ENCODE data around the gene ESF1. TPM values are rescaled to one million over a fixed set of nuclear protein-coding genes. Genes with fewer than 3 reads are reported as not detected.

The ESF1 gene
- total RNA-seq, 1 experiment from 2014 or later = 28.7 TPM

GRCh38 chr20:13681248-13682125 lies 103.2 kb downstream of the ESF1 start:
- H3K4me1 Mint-ChIP-seq = no peaks in the 10 kb centered on the region
- H3K36me3 Mint-ChIP-seq = no peaks in the 10 kb centered on the region
- ATAC-seq = no peak
- no peak overlapping the region for H3K4me3 Mint-ChIP-seq
- TF ChIP-seq HMGA2 (CRISPR knock-in tag; IDR thresholded peaks at IDR 0.05) (peak; percentile 50; the same call in 1 of the 2 replicates), GABPB1 (CRISPR knock-in tag; IDR thresholded peaks at IDR 0.05) (peak; percentile 69; the same call in 1 of the 2 replicates)
- TF ChIP-seq, protein P1, sequence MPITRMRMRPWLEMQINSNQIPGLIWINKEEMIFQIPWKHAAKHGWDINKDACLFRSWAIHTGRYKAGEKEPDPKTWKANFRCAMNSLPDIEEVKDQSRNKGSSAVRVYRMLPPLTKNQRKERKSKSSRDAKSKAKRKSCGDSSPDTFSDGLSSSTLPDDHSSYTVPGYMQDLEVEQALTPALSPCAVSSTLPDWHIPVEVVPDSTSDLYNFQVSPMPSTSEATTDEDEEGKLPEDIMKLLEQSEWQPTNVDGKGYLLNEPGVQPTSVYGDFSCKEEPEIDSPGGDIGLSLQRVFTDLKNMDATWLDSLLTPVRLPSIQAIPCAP (CRISPR knock-in tag; IDR thresholded peaks at IDR 0.05) = no peak
- ChIA-PET POLR2A (no interaction called here), CTCF (no interaction called here)
- DNase-seq (ENCODE audit: low spot score) = no peak
- no peaks in the 10 kb centered on the region for H3K27me3 Mint-ChIP-seq (ENCODE audit: low read depth)
- H3K27ac Mint-ChIP-seq = no peak overlapping the region
- H3K9me3 Mint-ChIP-seq = peaks cover 4% of the 10 kb centered on the region

- POLR2A ChIA-PET = no interaction called here
- H3K36me3 Mint-ChIP-seq = no peaks in the 10 kb centered on the region
- no peak overlapping the region for H3K4me3 Mint-ChIP-seq
- DNase-seq (ENCODE audit: low spot score) = no peak
- H3K9me3 Mint-ChIP-seq = peaks cover 8% of the 10 kb centered on the region
- CTCF ChIA-PET = interaction anchor here (0.6 kb wide), 1 partner anchor 109 kb away, joined by 3 read pairs; no protein-coding TSS in a partner anchor
- H3K27me3 Mint-ChIP-seq (ENCODE audit: low read depth) = no peaks in the 10 kb centered on the region
- no peak overlapping the region for H3K27ac Mint-ChIP-seq
- ATAC-seq = no peak
- H3K4me1 Mint-ChIP-seq = no peaks in the 10 kb centered on the region
- TF ChIP-seq FOXK1 (CRISPR knock-in tag; IDR thresholded peaks at IDR 0.05) (no peak), GABPB1 (CRISPR knock-in tag; IDR thresholded peaks at IDR 0.05) (no peak), ERG (CRISPR knock-in tag; IDR thresholded peaks at IDR 0.05) (no peak), NR1H2 (CRISPR knock-in tag; IDR thresholded peaks at IDR 0.05) (no peak), SMAD3 (CRISPR knock-in tag; IDR thresholded peaks at IDR 0.05; ENCODE audit: borderline replicate concordance) (no peak), PRDM15 (CRISPR knock-in tag; IDR thresholded peaks at IDR 0.05) (no peak), ZNF281 (CRISPR knock-in tag; IDR thresholded peaks at IDR 0.05) (no peak), CTCF (IDR thresholded peaks at IDR 0.05) (no peak), E2F5 (CRISPR knock-in tag; IDR thresholded peaks at IDR 0.05) (no peak), OVOL2 (CRISPR knock-in tag; IDR thresholded peaks at IDR 0.05; ENCODE audit: borderline replicate concordance) (no peak), SOX15 (CRISPR knock-in tag; IDR thresholded peaks at IDR 0.05) (no peak), ZNF121 (CRISPR knock-in tag; IDR thresholded peaks at IDR 0.05) (no peak)
- TF ChIP-seq, protein P2, sequence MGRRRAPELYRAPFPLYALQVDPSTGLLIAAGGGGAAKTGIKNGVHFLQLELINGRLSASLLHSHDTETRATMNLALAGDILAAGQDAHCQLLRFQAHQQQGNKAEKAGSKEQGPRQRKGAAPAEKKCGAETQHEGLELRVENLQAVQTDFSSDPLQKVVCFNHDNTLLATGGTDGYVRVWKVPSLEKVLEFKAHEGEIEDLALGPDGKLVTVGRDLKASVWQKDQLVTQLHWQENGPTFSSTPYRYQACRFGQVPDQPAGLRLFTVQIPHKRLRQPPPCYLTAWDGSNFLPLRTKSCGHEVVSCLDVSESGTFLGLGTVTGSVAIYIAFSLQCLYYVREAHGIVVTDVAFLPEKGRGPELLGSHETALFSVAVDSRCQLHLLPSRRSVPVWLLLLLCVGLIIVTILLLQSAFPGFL (CRISPR knock-in tag; IDR thresholded peaks at IDR 0.05; ENCODE audit: borderline replicate concordance) = no peak
- TF ChIP-seq, protein P3, sequence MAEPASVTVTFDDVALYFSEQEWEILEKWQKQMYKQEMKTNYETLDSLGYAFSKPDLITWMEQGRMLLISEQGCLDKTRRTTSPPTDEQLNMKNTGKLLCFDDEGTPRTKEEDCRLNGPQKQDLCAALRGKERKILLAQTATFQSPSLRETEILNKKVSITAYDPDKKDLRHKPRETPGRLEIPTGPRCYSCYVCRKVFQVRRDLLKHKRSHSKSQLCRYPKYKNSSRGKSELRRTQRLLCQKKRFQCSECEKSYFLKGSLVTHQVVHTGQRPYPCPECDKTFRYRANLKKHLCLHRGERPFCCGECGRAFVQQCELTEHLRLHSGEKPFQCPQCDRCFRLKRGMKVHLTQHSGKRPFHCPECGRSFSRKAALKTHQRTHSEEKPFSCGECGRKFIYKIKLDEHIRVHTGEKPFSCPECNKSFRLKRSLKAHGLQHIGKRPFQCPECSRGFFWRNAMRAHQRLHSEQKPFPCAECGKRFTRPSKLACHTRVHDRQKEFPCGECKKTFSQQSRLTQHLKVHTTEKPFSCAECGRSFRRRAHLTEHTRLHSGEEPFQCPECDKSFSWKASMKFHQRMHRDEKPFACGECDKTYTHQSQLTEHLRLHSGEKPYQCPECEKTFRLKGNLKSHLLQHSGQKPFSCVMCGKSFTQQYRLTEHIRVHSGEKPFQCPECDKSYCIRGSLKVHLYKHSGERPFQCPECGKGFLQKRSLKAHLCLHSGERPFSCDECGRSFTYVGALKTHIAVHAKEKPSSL (CRISPR knock-in tag; conservative IDR thresholded peaks at IDR 0.05) = no peak
- TF ChIP-seq, protein P4, sequence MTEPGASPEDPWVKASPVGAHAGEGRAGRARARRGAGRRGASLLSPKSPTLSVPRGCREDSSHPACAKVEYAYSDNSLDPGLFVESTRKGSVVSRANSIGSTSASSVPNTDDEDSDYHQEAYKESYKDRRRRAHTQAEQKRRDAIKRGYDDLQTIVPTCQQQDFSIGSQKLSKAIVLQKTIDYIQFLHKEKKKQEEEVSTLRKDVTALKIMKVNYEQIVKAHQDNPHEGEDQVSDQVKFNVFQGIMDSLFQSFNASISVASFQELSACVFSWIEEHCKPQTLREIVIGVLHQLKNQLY (CRISPR knock-in tag; IDR thresholded peaks at IDR 0.05) = no peak
Observed at GRCh38 chr20:13678944-13679343, 105.8 kb downstream of the ESF1 start.
